Panc1 (cell line): Measurements from ENCODE around the gene LRMDA.

Source experiments
- CTCF ChIP-seq: fragments of 450-650 bp; IDR thresholded peaks from 2 replicates; pipeline ENCODE4 v1.5.1; 2017; ENCODE audit warnings: mild to moderate bottlenecking
- POLR2AphosphoS5 ChIP-seq: IDR thresholded peaks from 2 replicates; pipeline ENCODE4 v1.6.1; 2012; ENCODE audit warnings: mild to moderate bottlenecking, low read depth, low read length, moderate library complexity
- REST ChIP-seq, 2 experiments: IDR thresholded peaks; 2 replicates each; pipeline ENCODE4 v1.6.1; 2011 to 2012; ENCODE audit warnings: low read depth in 2 of 2, control low read depth in 1 of 2, low read length in 1 of 2, mild to moderate bottlenecking in 1 of 2, moderate library complexity in 1 of 2; ENCODE audit not compliant: insufficient read depth in 1 of 2

GRCh38 chr10:75937823-75938222 lies 506.4 kb downstream of the LRMDA start:
- TF ChIP-seq CTCF (no peak), POLR2AphosphoS5 (no peak), REST (IDR thresholded peaks at IDR 0.05; ENCODE audit: insufficient read depth in 1 of 2, low read depth in 2 of 2, low read length in 1 of 2) (no peak)
